ENCODE results near the gene MEGF8. TPM values are rescaled to one million over a fixed set of nuclear protein-coding genes. Genes with fewer than 3 reads are reported as not detected.

MEGF8 gene
- total and polyA plus RNA-seq, 10 of the 15 experiments (the other 5 are each of a cell fraction or from before 2014, with no cell fraction given), result 0.43 to 12.8 (median 2.7) TPM

- TF ChIP-seq ZNF592 (IDR thresholded peaks at IDR 0.05) (0 out of 2 replicates have a peak, but pooled peaks have one; percentile 29), SUZ12 (IDR thresholded peaks at IDR 0.05; ENCODE audit: unreplicated experiment) (no peak), NRF1 (conservative IDR thresholded peaks at IDR 0.05; ENCODE audit: low read depth, low read length) (no peak), RAD51 (IDR thresholded peaks at IDR 0.05) (peak; percentile 77; the same call in 1 of the 2 replicates), GATAD2B (conservative IDR thresholded peaks at IDR 0.05; ENCODE audit: low read depth) (no peak), TAF1 (IDR thresholded peaks at IDR 0.05; ENCODE audit: borderline replicate concordance, low read depth, low read length) (peak; percentile 23; the same call in 1 of the 2 replicates), SPI1 (IDR thresholded peaks at IDR 0.05; ENCODE audit: borderline replicate concordance, insufficient read depth, low read depth, low read length) (peak; percentile 65; the same call in 1 of the 2 replicates), USF1 (IDR thresholded peaks at IDR 0.05; ENCODE audit: borderline replicate concordance, extremely low read length, insufficient read depth, low read depth, low read length) (peak; percentile 56)
- TF ChIP-seq, protein P1, sequence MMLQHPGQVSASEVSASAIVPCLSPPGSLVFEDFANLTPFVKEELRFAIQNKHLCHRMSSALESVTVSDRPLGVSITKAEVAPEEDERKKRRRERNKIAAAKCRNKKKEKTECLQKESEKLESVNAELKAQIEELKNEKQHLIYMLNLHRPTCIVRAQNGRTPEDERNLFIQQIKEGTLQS (IDR thresholded peaks at IDR 0.05; ENCODE audit: borderline replicate concordance, extremely low read depth, low read depth, low read length), result 0 out of 2 replicates have a peak, but pooled peaks have one; percentile 5
- TF ChIP-seq, protein P2, sequence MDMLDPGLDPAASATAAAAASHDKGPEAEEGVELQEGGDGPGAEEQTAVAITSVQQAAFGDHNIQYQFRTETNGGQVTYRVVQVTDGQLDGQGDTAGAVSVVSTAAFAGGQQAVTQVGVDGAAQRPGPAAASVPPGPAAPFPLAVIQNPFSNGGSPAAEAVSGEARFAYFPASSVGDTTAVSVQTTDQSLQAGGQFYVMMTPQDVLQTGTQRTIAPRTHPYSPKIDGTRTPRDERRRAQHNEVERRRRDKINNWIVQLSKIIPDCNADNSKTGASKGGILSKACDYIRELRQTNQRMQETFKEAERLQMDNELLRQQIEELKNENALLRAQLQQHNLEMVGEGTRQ (IDR thresholded peaks at IDR 0.05; ENCODE audit: borderline replicate concordance, low read depth, low read length), result peak; percentile 51
- TF ChIP-seq, protein P3, sequence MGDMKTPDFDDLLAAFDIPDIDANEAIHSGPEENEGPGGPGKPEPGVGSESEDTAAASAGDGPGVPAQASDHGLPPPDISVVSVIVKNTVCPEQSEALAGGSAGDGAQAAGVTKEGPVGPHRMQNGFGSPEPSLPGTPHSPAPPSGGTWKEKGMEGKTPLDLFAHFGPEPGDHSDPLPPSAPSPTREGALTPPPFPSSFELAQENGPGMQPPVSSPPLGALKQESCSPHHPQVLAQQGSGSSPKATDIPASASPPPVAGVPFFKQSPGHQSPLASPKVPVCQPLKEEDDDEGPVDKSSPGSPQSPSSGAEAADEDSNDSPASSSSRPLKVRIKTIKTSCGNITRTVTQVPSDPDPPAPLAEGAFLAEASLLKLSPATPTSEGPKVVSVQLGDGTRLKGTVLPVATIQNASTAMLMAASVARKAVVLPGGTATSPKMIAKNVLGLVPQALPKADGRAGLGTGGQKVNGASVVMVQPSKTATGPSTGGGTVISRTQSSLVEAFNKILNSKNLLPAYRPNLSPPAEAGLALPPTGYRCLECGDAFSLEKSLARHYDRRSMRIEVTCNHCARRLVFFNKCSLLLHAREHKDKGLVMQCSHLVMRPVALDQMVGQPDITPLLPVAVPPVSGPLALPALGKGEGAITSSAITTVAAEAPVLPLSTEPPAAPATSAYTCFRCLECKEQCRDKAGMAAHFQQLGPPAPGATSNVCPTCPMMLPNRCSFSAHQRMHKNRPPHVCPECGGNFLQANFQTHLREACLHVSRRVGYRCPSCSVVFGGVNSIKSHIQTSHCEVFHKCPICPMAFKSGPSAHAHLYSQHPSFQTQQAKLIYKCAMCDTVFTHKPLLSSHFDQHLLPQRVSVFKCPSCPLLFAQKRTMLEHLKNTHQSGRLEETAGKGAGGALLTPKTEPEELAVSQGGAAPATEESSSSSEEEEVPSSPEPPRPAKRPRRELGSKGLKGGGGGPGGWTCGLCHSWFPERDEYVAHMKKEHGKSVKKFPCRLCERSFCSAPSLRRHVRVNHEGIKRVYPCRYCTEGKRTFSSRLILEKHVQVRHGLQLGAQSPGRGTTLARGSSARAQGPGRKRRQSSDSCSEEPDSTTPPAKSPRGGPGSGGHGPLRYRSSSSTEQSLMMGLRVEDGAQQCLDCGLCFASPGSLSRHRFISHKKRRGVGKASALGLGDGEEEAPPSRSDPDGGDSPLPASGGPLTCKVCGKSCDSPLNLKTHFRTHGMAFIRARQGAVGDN (IDR thresholded peaks at IDR 0.05), result peak; percentile 84
Observed at GRCh38 chr19:42363614-42364346, 38.3 kb downstream of the MEGF8 start (continued).

Data from GM12878 (cell line).